ENCODE data around the gene VTCN1.

The VTCN1 gene

GRCh38 chr1:117118137-117118536 lies 92.6 kb downstream of the VTCN1 start:
- peaks cover 9% of the 10 kb centered on the region for H3K27me3 ChIP-seq (ENCODE audit: control insufficient read depth, low read length)
- no peaks in the 10 kb centered on the region for H3K36me3 ChIP-seq (ENCODE audit: control insufficient read depth, low read length)
- H3K4me1 ChIP-seq (ENCODE audit: control insufficient read depth, low read length) = peaks cover 12% of the 10 kb centered on the region; the same call in 1 of the 2 replicates
- no peaks in the 10 kb centered on the region for H3K9me3 ChIP-seq (ENCODE audit: control insufficient read depth, insufficient read depth, low read length)
- no peak for TF ChIP-seq CTCF (IDR thresholded peaks at IDR 0.05; ENCODE audit: low read depth, low read length, poor library complexity, severe bottlenecking)
- no peak for TF ChIP-seq EZH2phosphoT487 (IDR thresholded peaks at IDR 0.05; ENCODE audit: borderline replicate concordance, low read length)
- no peak overlapping the region for H3K4me3 ChIP-seq (ENCODE audit: low read length)
- no peak overlapping the region for H3K27ac ChIP-seq (ENCODE audit: low read depth, low read length)
- H3K9me2 ChIP-seq (replicated peaks; ENCODE audit: control insufficient read depth, low read length) = no peaks in the 10 kb centered on the region
- no peaks in the 10 kb centered on the region for H3F3A ChIP-seq (ENCODE audit: control insufficient read depth, insufficient read depth)
- no peaks in the 10 kb centered on the region for H4K20me1 ChIP-seq (ENCODE audit: control insufficient read depth, insufficient read depth, low read depth, low read length)
- no peaks in the 10 kb centered on the region for H3K79me2 ChIP-seq (ENCODE audit: control insufficient read depth, low read length)
- no peak overlapping the region for H3K4me2 ChIP-seq (ENCODE audit: low read length)

- no peaks in the 10 kb centered on the region for H3K9me2 ChIP-seq (replicated peaks; ENCODE audit: control insufficient read depth, low read length)
- no peaks in the 10 kb centered on the region for H3K79me2 ChIP-seq (ENCODE audit: control insufficient read depth, low read length)
- no peak overlapping the region for H3K4me3 ChIP-seq (ENCODE audit: low read length)
- H3K9me3 ChIP-seq (ENCODE audit: control insufficient read depth, insufficient read depth, low read length) = no peaks in the 10 kb centered on the region
- H3K27me3 ChIP-seq (ENCODE audit: control insufficient read depth, low read length) = peaks cover 9% of the 10 kb centered on the region
- TF ChIP-seq CTCF (IDR thresholded peaks at IDR 0.05; ENCODE audit: low read depth, low read length, poor library complexity, severe bottlenecking) (no peak), EZH2phosphoT487 (IDR thresholded peaks at IDR 0.05; ENCODE audit: borderline replicate concordance, low read length) (no peak)
- H3K36me3 ChIP-seq (ENCODE audit: control insufficient read depth, low read length) = no peaks in the 10 kb centered on the region
- H3K27ac ChIP-seq (ENCODE audit: low read depth, low read length) = no peak overlapping the region
- no peaks in the 10 kb centered on the region for H4K20me1 ChIP-seq (ENCODE audit: control insufficient read depth, insufficient read depth, low read depth, low read length)
- peaks cover 12% of the 10 kb centered on the region; the same call in 1 of the 2 replicates for H3K4me1 ChIP-seq (ENCODE audit: control insufficient read depth, low read length)
- H3F3A ChIP-seq (ENCODE audit: control insufficient read depth, insufficient read depth) = no peaks in the 10 kb centered on the region
- H3K4me2 ChIP-seq (ENCODE audit: low read length) = no peak overlapping the region
Observed at GRCh38 chr1:117117697-117118096, 93.0 kb downstream of the VTCN1 start.

- Histone ChIP-seq H3K36me3 (ENCODE audit: control insufficient read depth, low read length) (no peaks in the 10 kb centered on the region), H3K4me2 (ENCODE audit: low read length) (no peak overlapping the region), H3F3A (ENCODE audit: control insufficient read depth, insufficient read depth) (no peaks in the 10 kb centered on the region), H3K9me3 (ENCODE audit: control insufficient read depth, insufficient read depth, low read length) (no peaks in the 10 kb centered on the region), H4K20me1 (ENCODE audit: control insufficient read depth, insufficient read depth, low read depth, low read length) (no peaks in the 10 kb centered on the region), H3K9me2 (replicated peaks; ENCODE audit: control insufficient read depth, low read length) (no peaks in the 10 kb centered on the region), H3K27ac (ENCODE audit: low read depth, low read length) (no peak overlapping the region), H3K79me2 (ENCODE audit: control insufficient read depth, low read length) (no peaks in the 10 kb centered on the region), H3K4me1 (ENCODE audit: control insufficient read depth, low read length) (peaks cover 7% of the 10 kb centered on the region; the same call in 1 of the 2 replicates), H3K4me3 (ENCODE audit: low read length) (no peak overlapping the region), H3K27me3 (ENCODE audit: control insufficient read depth, low read length) (peaks cover 7% of the 10 kb centered on the region)
- TF ChIP-seq CTCF (IDR thresholded peaks at IDR 0.05; ENCODE audit: low read depth, low read length, poor library complexity, severe bottlenecking) = no peak
- TF ChIP-seq EZH2phosphoT487 (IDR thresholded peaks at IDR 0.05; ENCODE audit: borderline replicate concordance, low read length) = no peak
Observed at GRCh38 chr1:117116784-117117130, 94.0 kb downstream of the VTCN1 start.

Measured in DOHH2 (cell line).